ENCODE data around the gene CMC2.

Gene CMC2

DNA sequence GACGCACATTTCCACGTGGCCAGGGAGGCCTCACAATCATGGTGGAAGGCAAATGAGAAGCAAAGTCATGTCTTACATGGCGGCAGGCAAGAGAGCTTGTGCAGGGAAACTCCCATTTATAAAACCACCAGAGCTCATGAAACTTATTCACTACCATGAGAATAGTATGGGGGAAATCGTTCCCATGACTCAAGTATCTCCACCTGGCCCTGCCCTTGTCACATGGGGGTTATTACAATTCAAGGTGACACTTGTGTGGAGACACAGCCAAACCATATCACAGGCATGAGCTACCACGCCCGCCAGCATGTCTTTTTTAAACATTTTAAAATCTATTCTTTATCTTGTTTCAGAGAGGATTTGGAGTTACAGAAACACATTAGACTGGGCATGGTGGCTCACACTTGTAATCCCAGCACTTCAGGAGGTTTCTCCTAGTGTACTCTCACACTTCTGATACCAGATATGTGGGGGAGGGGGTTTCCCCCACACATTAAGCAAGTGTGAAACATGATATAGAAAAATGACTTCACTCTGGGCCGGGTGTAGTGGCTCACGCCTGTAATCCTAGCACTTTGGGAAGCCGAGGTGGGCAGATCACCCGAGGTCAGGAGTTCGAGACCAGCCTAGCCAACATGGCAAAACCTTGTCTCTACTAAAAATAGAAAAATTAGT is 23.4 kb upstream of the CMC2 start:
- no peaks in the 10 kb centered on the region for H4K20me1 ChIP-seq (ENCODE audit: low read depth, low read length)
- H2AFZ ChIP-seq (ENCODE audit: low read depth, low read length, severe bottlenecking) = no peak overlapping the region
- TF ChIP-seq EZH2phosphoT487 (conservative IDR thresholded peaks at IDR 0.05; ENCODE audit: low read length) = no peak
- TF ChIP-seq, protein P1, sequence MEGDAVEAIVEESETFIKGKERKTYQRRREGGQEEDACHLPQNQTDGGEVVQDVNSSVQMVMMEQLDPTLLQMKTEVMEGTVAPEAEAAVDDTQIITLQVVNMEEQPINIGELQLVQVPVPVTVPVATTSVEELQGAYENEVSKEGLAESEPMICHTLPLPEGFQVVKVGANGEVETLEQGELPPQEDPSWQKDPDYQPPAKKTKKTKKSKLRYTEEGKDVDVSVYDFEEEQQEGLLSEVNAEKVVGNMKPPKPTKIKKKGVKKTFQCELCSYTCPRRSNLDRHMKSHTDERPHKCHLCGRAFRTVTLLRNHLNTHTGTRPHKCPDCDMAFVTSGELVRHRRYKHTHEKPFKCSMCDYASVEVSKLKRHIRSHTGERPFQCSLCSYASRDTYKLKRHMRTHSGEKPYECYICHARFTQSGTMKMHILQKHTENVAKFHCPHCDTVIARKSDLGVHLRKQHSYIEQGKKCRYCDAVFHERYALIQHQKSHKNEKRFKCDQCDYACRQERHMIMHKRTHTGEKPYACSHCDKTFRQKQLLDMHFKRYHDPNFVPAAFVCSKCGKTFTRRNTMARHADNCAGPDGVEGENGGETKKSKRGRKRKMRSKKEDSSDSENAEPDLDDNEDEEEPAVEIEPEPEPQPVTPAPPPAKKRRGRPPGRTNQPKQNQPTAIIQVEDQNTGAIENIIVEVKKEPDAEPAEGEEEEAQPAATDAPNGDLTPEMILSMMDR (IDR thresholded peaks at IDR 0.05; ENCODE audit: insufficient read depth, low read length, poor library complexity, severe bottlenecking) = no peak
- H3K9me3 ChIP-seq (ENCODE audit: insufficient read depth, low read length) = no peaks in the 10 kb centered on the region
- H3K9ac ChIP-seq (ENCODE audit: low read length) = no peak overlapping the region
- peaks cover 25% of the 10 kb centered on the region for H3K36me3 ChIP-seq (ENCODE audit: low read length)
- H3K9me2 ChIP-seq (replicated peaks; ENCODE audit: insufficient read depth, low read length) = no peaks in the 10 kb centered on the region
- no peaks in the 10 kb centered on the region for H3K79me2 ChIP-seq (ENCODE audit: insufficient read depth, low read length)
- H3F3A ChIP-seq (ENCODE audit: insufficient read depth) = 0 out of 2 replicates have a peak, but pooled peaks cover 4% of the 10 kb centered on the region
- H3K27me3 ChIP-seq (ENCODE audit: low read length) = no peaks in the 10 kb centered on the region
- H3K4me3 ChIP-seq (ENCODE audit: insufficient read depth, low read length, poor library complexity, severe bottlenecking) = no peak overlapping the region
- H3K27ac ChIP-seq (ENCODE audit: low read depth, low read length) = no peak overlapping the region
- no peak overlapping the region for H3K4me2 ChIP-seq (ENCODE audit: low read depth, low read length, poor library complexity, severe bottlenecking)

GRCh38 chr16:81026429-81026828 is 19.7 kb upstream of the CMC2 start:
- Histone ChIP-seq H3K9me3 (ENCODE audit: insufficient read depth, low read length) (no peaks in the 10 kb centered on the region), H3K9ac (ENCODE audit: low read length) (no peak overlapping the region), H3K9me2 (replicated peaks; ENCODE audit: insufficient read depth, low read length) (no peaks in the 10 kb centered on the region), H3K4me2 (ENCODE audit: low read depth, low read length, poor library complexity, severe bottlenecking) (no peak overlapping the region), H3K4me3 (ENCODE audit: insufficient read depth, low read length, poor library complexity, severe bottlenecking) (no peak overlapping the region), H3K36me3 (ENCODE audit: low read length) (peaks cover 49% of the 10 kb centered on the region), H4K20me1 (ENCODE audit: low read depth, low read length) (no peaks in the 10 kb centered on the region), H3K27ac (ENCODE audit: low read depth, low read length) (no peak overlapping the region), H3F3A (ENCODE audit: insufficient read depth) (no peaks in the 10 kb centered on the region), H3K79me2 (ENCODE audit: insufficient read depth, low read length) (no peaks in the 10 kb centered on the region), H3K27me3 (ENCODE audit: low read length) (no peaks in the 10 kb centered on the region), H2AFZ (ENCODE audit: low read depth, low read length, severe bottlenecking) (no peak overlapping the region)
- TF ChIP-seq, protein P1 (IDR thresholded peaks at IDR 0.05; ENCODE audit: insufficient read depth, low read length, poor library complexity, severe bottlenecking) = no peak
- no peak for TF ChIP-seq EZH2phosphoT487 (conservative IDR thresholded peaks at IDR 0.05; ENCODE audit: low read length)

GRCh38 chr16:81018496-81018895 is 11.8 kb upstream of the CMC2 start:
- Histone ChIP-seq H3K27me3 (ENCODE audit: low read length) (no peaks in the 10 kb centered on the region), H3K79me2 (ENCODE audit: insufficient read depth, low read length) (no peaks in the 10 kb centered on the region), H3K36me3 (ENCODE audit: low read length) (peaks cover 58% of the 10 kb centered on the region)

More at GRCh38 chr16:81018496-81018895, 11.8 kb upstream of the CMC2 start:
- no peak overlapping the region for H3K4me3 ChIP-seq (ENCODE audit: insufficient read depth, low read length, poor library complexity, severe bottlenecking)
- H4K20me1 ChIP-seq (ENCODE audit: low read depth, low read length) = no peaks in the 10 kb centered on the region
- H3K27ac ChIP-seq (ENCODE audit: low read depth, low read length) = no peak overlapping the region
- H3K9me2 ChIP-seq (replicated peaks; ENCODE audit: insufficient read depth, low read length) = no peaks in the 10 kb centered on the region
- no peak overlapping the region for H2AFZ ChIP-seq (ENCODE audit: low read depth, low read length, severe bottlenecking)
- TF ChIP-seq EZH2phosphoT487 (conservative IDR thresholded peaks at IDR 0.05; ENCODE audit: low read length) = no peak
- TF ChIP-seq, protein P1 (IDR thresholded peaks at IDR 0.05; ENCODE audit: insufficient read depth, low read length, poor library complexity, severe bottlenecking) = no peak
- no peak overlapping the region for H3K9ac ChIP-seq (ENCODE audit: low read length)
- no peaks in the 10 kb centered on the region for H3K9me3 ChIP-seq (ENCODE audit: insufficient read depth, low read length)
- H3F3A ChIP-seq (ENCODE audit: insufficient read depth) = no peaks in the 10 kb centered on the region
- no peak overlapping the region for H3K4me2 ChIP-seq (ENCODE audit: low read depth, low read length, poor library complexity, severe bottlenecking)

All from SU-DHL-6 (cell line).